DMS114 treated with DMSO at 0.1 percent for 48 hours (cell line): ENCODE measurements around the gene CENPP.
"Not testable (repeated sequence)": the region's sequence is repeated elsewhere in the genome, so short reads cannot be mapped to it uniquely, and the experiment has no call there.

Experiments
- DNase-seq: peaks from one replicate; lab custom pipeline; 2025; ENCODE audit not compliant: unreplicated experiment; lab: John Stamatoyannopoulos, UW

The CENPP gene

DNA sequence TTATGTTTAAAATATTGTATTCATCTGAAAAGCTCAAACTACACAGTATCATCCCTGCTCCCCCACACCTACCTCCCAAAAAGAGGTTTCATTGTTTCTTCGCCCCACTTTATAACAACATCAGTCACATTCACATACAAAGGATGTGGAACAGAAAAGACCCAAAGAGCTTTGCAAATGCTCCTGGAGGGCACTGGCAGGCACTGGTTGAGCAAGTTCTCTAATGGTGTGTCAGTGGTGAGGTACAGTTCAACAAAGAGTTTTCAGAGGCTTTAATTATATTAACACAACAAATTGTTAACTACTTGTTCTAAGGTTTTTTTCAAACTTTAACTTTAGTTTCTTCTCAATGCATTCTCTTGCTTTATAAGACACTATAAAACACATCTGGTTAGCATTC lies 264.2 kb downstream of the CENPP start:
- DNase-seq, result no peak

DNA sequence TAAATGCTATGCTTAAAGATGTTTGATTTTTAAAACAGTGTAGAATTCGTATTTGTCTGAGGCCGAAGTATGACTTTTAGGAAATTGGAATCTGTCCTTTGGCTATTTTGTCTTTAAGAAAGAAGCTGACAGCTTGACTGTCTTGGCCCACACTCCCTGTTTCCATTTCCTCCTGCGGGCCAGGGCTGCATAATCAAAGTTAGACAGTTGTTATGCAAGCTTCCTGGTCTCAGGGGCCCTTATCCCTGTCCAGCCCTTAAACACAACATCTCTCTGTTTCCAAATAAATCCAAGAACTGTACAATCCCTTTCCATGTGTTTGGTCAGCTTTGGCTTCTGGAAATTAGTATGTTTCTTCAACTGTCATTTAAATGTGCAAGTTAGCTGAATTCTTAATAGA lies 264.6 kb downstream of the CENPP start:
- no peak for DNase-seq

DNA sequence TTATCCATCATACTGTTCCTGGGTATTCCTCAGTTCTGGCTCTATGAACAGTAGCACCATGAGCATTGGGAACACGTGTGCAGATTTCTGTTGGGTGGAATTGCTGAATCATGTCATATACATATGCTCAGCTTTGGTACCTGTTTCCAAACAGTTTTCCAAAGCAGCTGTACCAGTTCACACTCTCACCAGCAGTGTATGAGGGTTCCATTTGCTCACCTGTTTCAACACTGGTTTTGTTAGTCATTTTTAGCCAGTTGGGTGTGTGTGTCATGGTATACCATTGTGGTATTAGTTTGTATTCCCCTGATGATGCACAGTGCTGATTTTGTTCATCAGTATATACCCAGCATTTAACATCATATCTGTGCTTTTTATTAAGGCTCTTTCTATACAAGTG lies 266.8 kb downstream of the CENPP start:
- no peak for DNase-seq

DNA sequence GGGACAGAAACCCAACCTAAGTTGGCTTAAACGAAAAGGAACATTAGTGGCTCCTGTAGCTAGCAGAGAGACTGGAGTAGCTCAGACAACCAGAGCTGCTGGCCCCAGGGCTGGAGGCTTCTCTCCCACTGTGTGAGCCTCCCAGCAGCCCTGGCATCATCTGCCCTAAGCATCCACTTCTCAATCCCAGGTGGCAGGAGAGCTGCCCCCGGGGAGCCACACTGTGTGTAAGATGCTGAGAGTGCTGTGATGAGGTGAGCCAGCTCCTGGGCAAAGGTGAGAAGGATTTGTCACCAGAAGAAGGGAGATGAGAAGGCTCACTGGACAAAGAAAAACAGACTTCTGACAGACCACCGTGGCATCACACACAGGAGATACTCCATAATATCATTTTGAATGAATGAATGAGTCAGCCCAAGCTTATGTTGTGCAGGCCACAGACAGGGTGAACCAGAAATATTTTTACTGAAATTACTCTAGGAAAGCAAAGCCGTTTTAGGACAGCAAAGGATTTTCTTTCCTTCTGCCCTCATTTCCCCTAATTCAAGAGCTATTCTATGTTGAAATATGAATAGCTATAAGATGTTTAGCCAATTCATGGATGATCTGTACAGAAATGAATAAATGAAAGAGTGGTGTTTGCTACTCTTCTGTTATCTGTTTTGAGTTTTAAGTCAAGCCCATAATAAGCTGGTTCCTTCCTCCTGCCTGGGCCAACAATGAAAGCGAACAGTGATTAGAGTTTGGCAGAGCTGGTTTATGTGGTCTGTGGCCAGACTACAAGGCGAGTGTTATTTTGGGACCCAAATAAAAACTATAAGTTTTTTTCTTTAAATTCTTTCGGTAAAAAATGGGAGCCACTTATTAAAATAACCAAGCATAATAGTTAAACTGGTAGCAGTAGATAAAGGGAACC lies 267.5 kb downstream of the CENPP start:
- DNase-seq, result no peak

DNA sequence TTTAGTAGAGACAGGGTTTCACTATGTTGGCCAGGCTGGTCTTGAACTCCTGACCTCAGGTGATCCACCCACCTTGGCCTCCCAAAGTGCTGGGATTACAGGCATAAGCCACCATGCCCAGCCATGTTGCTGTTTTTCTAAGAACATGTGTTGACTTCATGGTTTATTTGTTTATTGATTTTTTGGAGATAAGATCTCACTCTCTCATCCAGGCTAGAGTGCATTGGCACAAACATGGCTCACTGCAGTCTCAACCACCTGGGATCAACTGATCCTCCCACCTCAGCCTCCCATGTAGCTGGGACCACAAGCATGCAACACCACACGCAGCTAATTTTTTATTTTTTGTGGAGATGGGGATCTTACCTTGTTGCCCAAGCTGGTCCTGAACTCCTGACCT lies 269.3 kb downstream of the CENPP start:
- not testable (repeated sequence) for DNase-seq

DNA sequence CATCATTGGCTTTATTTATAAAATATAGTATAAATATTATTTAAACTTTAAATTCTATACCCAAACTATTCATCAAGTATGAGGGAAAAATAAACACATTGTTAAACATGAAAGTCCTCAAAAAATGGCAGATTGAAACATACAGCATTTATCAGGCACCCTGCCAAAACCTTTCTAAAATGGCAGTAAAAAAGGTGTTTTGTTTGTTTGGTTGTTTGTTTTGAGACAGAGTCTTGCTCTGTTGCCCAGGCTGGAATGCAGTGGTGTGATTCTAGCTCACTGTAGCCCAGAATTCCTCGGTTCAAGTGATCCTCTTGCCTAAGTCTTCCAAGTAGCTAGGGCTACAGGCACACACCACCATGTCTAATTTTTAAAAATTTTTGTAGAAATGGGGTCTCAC lies 270.2 kb downstream of the CENPP start:
- DNase-seq, result no peak

DNA sequence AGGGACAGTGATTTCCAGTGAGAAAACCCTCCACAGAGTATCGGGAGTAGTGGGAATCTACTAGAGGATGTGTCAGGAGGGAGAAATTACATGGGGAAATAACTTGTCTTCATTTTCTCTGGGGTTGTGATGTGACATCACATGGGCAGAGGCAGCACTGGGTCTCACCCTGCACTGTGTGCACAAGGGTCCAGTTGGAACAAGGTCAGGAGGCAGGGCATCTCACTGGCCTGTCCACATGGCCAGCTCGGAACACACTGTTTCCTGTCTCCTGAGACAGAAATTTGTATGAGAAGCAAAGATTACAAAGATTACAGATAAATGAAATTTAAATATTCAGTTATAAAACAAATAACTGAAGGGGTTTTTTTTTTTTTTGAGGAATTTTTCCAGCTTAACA lies 272.6 kb downstream of the CENPP start:
- DNase-seq, result no peak

DNA sequence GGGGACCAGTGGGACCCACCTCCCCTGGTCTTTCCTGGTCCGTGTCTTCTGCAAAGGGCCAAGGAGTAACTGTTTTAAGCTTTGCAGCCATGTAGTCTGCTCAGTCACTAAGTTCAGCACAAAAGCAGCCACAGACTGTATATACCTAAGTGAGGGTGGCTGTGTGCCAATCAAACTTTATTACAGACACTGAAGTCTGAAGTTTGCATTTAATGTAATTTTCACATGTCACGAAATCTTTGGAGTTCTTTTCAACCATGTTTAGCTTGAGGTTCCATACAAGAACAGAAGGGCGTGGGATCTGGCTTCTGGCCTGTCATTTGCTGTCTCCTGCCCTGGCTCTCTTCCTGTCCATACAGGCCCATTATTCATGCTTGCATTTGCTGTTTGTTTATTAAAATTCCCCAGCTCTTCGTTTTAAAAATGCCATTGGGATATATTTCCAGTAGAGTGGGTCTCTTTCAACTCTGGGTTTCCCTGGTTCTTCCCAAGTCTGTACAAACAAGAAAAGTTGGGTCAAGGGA lies 274.2 kb downstream of the CENPP start:
- no peak for DNase-seq

DNA sequence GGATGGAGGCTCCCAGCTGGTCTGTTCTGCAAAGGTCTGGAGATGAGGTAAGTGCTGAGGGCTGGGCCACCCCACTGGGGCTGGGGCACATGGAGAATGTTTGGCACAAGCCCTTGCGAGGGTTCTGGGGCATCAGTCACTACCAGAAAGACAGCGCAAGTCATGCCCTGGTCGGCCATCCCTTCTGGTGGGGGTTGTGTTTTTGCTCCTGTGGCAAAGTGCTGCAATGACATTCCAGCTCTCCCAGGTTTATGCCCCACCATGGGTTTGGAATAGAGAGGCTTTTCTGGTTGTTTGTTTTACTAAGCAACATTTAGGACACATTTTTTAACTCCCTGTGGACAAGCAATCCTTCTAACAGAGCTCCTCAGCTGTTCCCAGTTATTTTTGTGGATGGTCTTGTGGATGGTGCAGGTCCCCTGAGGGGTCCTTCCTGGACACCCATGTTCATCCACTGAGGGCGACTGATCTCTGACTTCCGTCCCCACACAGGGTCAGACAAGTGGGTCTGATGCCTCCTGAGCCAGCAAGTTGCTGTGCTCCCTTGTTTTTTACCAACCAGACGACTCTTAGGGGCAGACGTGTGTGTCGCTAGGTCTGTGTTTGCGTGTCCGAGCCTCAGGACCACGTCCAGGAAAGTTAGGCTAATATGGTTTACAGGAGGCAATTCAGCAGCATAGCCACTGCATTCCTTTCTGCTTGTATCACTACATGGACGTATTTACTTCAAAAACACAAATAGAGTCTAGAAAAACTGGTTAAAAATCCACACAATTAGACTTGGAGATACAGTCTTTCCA lies 274.9 kb downstream of the CENPP start:
- DNase-seq, result no peak

DNA sequence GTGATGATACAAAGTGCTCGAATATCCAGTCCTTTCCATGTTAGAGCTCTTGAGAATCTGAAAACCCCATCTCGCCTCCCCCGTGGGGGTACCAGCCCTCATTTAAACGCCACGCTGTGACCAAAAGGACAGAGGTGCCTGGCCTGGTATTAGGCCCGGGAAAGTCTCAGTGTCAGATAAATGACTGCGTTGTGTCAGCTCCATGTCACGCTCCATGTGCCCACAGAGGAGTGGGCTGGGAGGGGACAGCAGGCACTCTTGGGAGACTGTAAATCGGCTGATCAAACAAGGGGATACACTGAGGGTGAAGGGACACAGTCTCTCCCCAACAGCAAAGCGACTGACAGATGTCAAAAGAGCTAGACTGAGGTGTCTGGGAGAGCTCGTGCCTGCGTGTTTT lies 275.7 kb downstream of the CENPP start:
- no peak for DNase-seq

DNA sequence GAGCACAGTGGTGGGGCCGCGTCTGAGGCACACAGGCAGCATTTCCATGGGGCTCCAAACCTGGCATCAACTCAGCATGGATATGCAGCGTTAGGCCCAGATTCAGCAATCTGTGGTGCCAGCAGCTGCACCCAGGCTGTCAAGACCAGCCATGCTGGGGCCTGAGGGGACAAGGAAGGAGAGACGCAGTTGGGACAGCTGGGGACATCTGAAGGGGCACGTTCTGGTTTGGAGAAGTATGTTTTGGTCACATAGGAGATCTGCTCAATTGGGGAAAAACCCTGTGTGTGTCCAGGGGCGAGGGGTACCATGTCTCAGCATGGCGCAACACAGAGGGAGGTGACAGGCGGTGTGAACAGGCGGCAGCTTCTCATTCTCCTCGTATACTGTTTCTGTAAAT lies 276.7 kb downstream of the CENPP start:
- DNase-seq, result no peak

DNA sequence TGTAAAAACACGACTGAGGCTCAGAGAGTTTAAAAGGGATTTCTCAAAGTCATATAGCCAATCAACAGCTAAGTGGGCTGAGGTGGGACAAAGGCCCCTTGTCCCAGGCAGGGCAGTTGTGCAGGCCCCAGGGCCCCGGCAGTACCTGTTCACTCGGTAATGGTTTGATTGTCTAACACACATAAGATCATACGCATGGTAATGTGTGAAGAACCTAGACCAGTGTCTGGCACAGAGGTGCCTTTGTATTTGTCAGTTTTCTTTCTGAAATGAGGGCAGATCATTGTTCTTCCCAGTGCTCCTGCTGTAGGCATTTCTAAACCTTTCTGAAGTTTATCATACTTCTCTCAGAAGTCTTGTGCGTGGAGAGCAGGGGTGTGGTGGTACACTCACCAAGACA lies 277.3 kb downstream of the CENPP start:
- no peak for DNase-seq

DNA sequence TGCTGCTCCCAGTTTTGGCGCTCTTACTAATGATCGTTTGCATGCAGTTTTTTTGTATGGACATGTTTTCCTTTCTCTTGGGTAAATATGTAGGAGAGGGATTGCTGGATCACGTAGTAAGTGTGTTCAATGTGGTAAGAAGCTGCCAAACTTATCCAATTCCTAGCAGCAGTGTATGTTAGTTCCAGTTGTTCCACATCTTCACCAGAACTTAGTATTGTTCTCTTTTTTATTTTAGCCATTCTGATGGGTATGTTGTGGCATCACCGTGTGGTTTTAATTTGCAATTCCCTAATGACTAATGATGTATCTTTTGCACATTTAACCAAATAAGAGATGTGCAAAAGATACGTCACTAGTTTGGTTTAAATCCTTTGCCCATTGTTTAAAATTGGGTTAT lies 278.2 kb downstream of the CENPP start:
- no peak for DNase-seq

DNA sequence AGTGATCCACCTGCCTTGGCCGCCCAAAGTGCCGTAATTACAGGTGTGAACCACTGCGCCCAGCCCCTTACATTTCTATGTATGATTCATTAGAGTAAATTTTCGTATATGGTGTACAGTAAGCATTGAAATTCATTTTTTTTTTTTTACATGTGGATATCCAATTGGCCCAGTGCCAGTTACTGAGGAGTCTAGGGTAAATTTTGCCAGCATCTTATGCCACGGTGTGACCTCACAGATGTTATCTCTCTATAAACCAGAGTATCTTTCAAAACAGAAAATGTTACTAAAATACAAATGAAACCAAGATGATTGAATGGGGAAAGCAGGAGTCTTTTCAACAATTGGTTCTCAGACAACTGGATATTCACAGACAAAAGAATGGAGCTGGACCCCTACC lies 279.5 kb downstream of the CENPP start:
- DNase-seq, result no peak

DNA sequence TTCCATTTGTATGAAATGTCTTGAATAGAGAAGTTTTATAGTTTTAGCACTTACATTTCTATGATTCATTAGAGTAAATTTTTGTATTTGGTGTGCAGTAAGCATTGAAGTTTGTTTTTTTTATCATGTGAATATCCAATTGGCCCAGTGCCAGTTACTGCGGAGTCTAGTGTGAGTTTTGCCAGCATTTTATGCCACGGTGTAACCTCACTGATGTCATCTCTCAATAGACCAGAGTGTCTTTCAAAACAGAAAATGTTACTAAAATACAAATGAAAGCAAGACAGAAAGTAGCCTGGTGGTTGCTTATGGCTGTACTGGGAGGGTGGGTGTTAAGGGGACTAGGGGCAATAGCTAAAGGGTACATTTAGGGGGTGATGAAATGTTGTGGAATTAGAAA lies 281.3 kb downstream of the CENPP start:
- no peak for DNase-seq

DNA sequence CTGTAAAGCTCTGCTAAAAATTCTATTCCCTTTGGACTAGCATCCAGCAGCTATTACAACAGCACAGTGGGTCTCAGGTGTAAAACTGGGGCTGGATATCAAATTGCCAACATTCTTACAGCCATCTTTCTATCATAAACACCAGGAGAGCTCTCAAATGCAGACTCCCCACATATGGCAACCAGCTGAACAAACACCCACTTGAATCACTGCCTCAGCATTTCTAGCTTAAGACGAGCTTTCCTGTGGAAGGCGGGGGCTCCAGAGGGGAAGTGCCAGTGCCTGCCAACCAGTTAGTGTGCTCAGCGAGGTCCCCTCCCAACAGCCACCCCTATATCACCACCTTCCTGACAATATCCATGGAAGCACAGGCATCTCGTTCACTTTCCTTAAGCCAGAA lies 282.0 kb downstream of the CENPP start:
- DNase-seq, result no peak

DNA sequence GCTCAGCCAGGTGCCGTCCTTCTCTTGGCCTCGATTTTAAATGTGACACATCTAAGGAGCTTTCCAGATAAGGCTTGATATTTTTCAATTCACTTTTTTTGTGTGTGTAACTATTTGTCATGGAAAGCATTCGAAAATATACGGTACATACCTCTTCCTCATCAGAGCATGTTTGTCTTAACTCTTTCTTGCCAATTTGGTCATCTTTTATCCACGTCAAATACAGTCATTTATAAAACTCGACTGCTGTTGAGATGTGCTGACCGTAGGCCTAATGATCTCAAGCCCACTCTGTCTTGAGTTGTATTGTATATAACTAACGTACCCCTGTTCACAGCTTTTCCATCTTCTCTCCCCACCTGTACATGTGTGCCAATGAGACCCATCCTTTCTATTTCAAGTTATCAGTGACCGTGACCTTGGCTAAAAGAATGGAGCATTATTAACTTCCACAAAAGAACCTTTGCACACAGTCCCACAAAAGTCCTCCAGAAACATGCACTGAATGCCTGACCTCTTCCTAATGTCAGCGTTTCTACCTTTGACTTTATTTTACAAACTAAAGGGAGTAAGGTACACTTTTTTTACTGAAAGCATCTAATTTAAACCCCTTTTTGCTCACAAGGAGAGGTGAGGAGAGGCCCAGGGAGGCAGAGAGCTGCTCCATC lies 282.6 kb downstream of the CENPP start:
- no peak for DNase-seq

DNA sequence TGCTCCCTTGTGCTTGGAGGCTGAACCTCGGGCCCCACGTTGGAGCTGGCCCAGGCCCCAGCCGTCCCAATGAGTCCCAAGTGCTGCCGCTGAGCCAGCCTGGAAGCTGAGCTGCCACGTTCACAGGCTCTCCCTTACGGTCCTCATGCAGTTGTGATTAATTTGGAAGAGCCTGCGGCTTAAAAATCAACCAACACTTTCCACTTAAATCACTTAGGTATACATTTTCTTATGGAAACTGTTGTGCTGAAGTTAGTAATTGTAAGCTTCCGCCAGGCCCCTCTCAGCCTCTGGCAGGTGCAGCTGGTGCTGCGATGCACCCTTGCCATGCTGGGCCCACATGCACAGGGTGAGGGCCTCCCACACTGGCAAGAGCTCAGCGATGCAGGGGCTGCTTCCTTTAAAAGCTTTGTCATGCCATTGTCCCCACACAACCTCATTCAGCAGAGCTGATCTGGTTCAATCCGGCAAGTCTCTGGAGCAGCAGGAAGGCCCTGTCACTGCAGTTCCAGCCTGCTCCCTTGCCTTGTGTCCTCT lies 283.2 kb downstream of the CENPP start:
- no peak for DNase-seq

DNA sequence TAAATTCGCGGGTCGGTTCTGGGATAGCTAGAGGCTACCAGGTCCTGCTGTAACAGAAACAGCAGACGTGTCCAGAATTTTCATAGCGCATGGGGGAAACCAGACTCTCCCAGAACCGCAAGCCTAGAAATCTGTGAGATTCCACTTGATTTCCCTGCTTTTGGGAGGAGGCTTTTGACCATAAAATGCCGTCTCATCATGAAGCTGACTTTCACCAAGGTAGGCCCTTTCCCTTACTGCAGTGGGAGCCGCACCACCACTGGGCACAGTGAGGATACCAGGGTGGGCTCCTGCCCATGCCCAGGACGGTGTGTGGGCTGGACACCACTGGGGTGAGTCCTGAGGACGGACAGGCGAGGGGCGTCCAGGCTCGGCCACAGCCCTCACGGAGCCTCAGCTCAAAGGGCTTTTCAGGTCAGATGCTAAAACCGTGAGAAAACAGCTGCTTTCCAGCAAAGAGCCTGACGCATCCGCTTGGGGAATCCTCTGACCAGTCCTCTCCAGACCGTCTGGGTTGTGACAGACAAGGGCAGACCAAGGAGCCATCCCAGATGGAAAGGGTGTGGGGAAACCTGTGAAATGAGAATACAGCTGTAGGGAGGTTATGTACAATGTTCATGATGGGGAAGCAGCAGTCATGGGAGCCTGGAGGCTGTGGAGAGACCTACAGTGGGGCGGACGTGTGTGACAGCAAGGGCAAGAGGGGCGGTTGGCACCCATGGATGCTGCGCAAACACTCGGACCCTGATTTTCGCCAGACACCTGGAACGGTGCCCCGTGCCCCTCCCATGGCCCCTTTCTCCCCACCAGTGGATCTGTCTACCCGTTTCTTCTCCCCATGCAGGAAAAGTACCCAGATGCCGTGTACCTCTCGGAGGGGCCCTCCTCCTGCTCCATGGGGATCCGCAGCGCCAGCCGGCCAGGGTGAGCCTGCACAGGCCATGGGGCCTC lies 285.0 kb downstream of the CENPP start:
- no peak for DNase-seq

DNA sequence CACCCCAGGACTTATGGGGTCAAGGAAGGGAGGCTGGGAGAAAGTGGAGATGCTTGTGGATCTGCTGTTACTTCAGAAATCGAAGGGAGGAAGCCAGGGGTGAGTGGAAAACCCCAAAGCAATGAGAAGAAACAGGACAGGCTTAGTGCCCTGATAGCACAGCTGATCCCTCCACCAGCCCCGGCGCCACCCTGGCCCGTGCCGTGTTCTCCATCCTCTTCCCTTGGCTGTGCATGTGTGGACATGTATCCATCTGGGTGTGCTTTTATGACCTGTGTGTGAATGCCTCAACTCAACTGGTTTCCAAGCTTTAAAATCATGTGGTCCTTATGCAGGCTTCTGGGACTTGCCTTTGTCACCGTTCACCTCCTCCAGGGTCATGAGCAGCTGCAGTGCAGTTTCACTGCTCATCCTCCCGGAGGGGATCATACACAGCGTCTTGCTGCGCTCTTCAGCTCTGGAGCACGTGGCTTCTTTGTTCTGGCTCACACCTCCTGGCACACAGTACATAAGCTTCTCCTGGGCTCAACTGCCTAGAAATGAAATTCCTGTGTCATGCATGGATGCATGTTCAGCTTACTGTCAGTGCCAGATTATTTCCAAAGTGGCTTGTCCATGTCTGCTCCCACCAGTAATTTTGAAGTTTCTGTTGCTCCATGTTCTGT lies 286.0 kb downstream of the CENPP start:
- DNase-seq, result no peak
